ENCODE results near the gene GMEB1.
"Not testable (repeated sequence)": the region's sequence is repeated elsewhere in the genome, so short reads cannot be mapped to it uniquely, and the experiment has no call there.

The GMEB1 gene

GRCh38 chr1:28750330-28750729 lies 81.7 kb downstream of the GMEB1 start:
- no peak for DNase-seq (ENCODE audit: low spot score)

GRCh38 chr1:28750771-28751294 lies 82.2 kb downstream of the GMEB1 start:
- not testable (repeated sequence) for DNase-seq (ENCODE audit: low spot score)

GRCh38 chr1:28751315-28752060 lies 82.9 kb downstream of the GMEB1 start:
- no peak for DNase-seq (ENCODE audit: low spot score)

GRCh38 chr1:28755701-28756100 lies 87.1 kb downstream of the GMEB1 start:
- DNase-seq (ENCODE audit: low spot score): no peak

- no peak for DNase-seq (ENCODE audit: low spot score)
These were observed 88.3 kb downstream of the GMEB1 start for GRCh38 chr1:28756846-28757245.

DNA sequence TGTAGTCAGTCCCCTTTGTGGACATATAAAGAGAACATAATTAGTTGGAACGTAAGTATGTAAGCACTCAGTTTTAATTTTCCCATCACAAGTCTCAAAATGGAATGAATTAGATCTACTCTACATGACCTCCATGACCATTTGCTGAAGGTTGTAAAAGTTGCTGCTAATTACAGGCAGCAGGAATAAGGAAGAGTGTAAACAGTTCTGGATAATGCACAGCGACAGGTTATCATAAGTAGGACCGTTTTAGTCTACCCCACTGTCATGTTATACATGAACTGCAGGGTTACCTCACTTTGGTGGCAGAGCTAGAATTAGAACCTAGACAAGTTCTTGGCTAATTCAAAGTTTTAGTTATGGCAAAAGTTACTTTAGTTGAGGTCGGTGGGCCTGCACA lies 89.8 kb downstream of the GMEB1 start:
- no peak for DNase-seq (ENCODE audit: low spot score)

DNA sequence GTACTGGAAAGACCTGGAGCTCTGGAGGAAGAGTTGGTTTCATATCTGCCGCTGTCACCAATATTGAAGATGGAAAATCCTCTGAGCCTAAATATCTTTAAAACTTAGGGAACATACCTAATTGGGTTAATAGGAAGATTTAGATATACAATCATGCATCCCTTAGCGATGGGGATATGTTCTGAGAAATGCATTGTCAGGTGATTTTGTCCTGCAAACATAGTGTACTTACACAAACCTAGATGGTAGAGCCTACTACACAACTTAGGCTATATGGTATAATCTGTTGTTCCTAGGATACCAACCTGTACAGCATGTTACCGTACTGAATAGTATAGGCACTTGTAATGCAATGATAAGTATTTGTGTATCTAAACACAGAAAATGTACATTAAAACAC lies 90.7 kb downstream of the GMEB1 start:
- DNase-seq (ENCODE audit: low spot score): no peak

DNA sequence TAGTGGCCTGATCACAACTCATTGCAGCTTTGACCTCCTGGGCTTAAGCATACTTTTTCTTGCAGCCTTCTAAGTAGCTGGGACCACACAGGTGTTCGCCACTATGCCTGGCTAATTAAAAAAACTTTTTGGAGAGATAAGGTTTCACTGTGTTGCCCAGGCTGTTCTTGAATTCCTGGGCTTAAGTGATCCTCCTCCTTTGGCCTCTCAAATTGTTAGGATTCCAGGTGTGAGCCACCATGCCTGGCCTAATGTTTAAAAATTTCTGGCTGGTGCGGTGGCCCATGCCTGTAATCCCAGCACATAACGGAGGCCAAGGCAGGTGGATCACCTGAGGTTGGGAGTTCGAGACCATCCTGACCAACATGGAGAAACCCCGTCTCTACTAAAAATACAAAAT lies 92.6 kb downstream of the GMEB1 start:
- no peak for DNase-seq (ENCODE audit: low spot score)

DNA sequence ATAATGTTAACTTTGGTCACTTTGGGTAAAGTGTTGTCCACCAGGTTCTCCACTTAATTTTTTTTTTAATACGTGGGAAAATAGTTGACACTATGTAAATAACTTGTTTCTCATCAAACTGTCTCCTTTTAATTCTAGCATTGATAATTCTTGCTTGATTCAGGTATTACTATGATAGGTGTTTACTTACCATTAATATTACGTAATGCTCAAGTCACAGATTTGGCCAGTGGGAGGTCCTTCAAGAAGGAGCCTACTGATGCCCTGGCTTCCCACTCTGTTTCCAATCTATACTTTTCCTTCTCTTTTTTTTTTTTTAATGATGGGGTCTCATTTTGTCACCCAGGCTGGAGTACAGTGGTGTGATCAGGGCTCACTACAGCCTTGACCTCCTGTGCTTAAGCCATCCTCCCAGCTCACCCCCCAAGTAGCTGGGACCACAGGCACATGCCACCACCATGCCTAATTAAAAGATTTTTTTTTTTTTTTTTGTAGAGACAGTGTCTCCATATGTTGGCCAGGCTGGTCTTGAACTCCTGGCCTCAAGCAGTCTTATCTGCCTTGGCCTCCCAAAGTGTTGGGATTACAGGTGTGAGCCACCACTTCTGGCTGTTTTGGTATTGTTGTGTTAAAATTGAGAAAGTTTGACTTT lies 98.1 kb downstream of the GMEB1 start:
- DNase-seq (ENCODE audit: low spot score): no peak

Small RNA genes lying within 50 kb of the gene (small RNA-seq; reads per million reads assigned to genes)
- gene RF00422 (0 reads per million in 2 experiments), gene RNU11 (0 reads per million in 2 experiments)
